ENCODE measurements around the gene TP53TG5.

TP53TG5 gene

GRCh38 chr20:45407783-45408645 lies 29.9 kb upstream of the TP53TG5 start, which contains the start of gene DBNDD2:
Gene DBNDD2, plus strand, starts transcription at chr20:45408289. Its CDS starts 179 bp downstream, at chr20:45408468.
- H3K9ac ChIP-seq (ENCODE audit: insufficient read length), result peak within 1 kb of the TSS; percentile 95
- 0 out of 2 replicates have a peak within 1 kb of the TSS, but pooled peaks have one; percentile 50 for H3K27ac ChIP-seq

GRCh38 chr20:45407067-45407745 lies 29.1 kb upstream of the TP53TG5 start:
- TF ChIP-seq FOXP2 (optimal IDR thresholded peaks at IDR 0.05; ENCODE audit: control extremely low read depth, extremely low read length, insufficient read depth), result no peak

More at GRCh38 chr20:45407783-45408645, 29.9 kb upstream of the TP53TG5 start, which contains the start of gene DBNDD2:
- Histone ChIP-seq H3K36me3 (ENCODE audit: insufficient read depth, low read length) (peaks cover 29% of the 10 kb centered on the region), H3K4me3 (peak within 1 kb of the TSS; percentile 98), H3K9me3 (ENCODE audit: low read depth, low read length) (no peaks in the 10 kb centered on the region)
- DNase-seq (ENCODE audit: low read depth, low spot score), result no peak
- TF ChIP-seq POLR2AphosphoS5 (IDR thresholded peaks at IDR 0.05; ENCODE audit: borderline replicate concordance, low read depth, low read length), result no peak
- TF ChIP-seq EZH2 (IDR thresholded peaks at IDR 0.05), result no peak
- TF ChIP-seq FOXP2 (optimal IDR thresholded peaks at IDR 0.05; ENCODE audit: control extremely low read depth, extremely low read length, insufficient read depth), result no peak

GRCh38 chr20:45406260-45407066 lies 28.3 kb upstream of the TP53TG5 start:
- Histone ChIP-seq H3K27ac (peak overlapping the region; percentile 50; the same call in 1 of the 2 replicates), H3K36me3 (ENCODE audit: insufficient read depth, low read length) (peaks cover 26% of the 10 kb centered on the region), H3K4me3 (peak overlapping the region; percentile 98), H3K9ac (ENCODE audit: insufficient read length) (peak overlapping the region; percentile 95), H3K9me3 (ENCODE audit: low read depth, low read length) (no peaks in the 10 kb centered on the region)
- TF ChIP-seq POLR2AphosphoS5 (IDR thresholded peaks at IDR 0.05; ENCODE audit: borderline replicate concordance, low read depth, low read length) (no peak; the same call in 1 of the 2 replicates), FOXP2 (optimal IDR thresholded peaks at IDR 0.05; ENCODE audit: control extremely low read depth, extremely low read length, insufficient read depth) (no peak), EZH2 (IDR thresholded peaks at IDR 0.05) (no peak)
- no peak for DNase-seq (ENCODE audit: low read depth, low spot score)

More at GRCh38 chr20:45407067-45407745, 29.1 kb upstream of the TP53TG5 start:
- DNase-seq (ENCODE audit: low read depth, low spot score), result no peak
- peak overlapping the region; percentile 95 for H3K9ac ChIP-seq (ENCODE audit: insufficient read length)
- peak overlapping the region; percentile 50; the same call in 1 of the 2 replicates for H3K27ac ChIP-seq
- H3K36me3 ChIP-seq (ENCODE audit: insufficient read depth, low read length), result peaks cover 29% of the 10 kb centered on the region
- H3K4me3 ChIP-seq, result peak overlapping the region; percentile 98
- H3K9me3 ChIP-seq (ENCODE audit: low read depth, low read length), result no peaks in the 10 kb centered on the region

GRCh38 chr20:45405571-45406259 lies 27.6 kb upstream of the TP53TG5 start:
- no peak for TF ChIP-seq POLR2AphosphoS5 (IDR thresholded peaks at IDR 0.05; ENCODE audit: borderline replicate concordance, low read depth, low read length)
- TF ChIP-seq EZH2 (IDR thresholded peaks at IDR 0.05), result no peak
- TF ChIP-seq FOXP2 (optimal IDR thresholded peaks at IDR 0.05; ENCODE audit: control extremely low read depth, extremely low read length, insufficient read depth), result no peak
- peaks cover 21% of the 10 kb centered on the region for H3K36me3 ChIP-seq (ENCODE audit: insufficient read depth, low read length)

GRCh38 chr20:45404438-45404837 lies 26.3 kb upstream of the TP53TG5 start:
- no peak for TF ChIP-seq EZH2 (IDR thresholded peaks at IDR 0.05)
- TF ChIP-seq POLR2AphosphoS5 (IDR thresholded peaks at IDR 0.05; ENCODE audit: borderline replicate concordance, low read depth, low read length), result no peak
- TF ChIP-seq FOXP2 (optimal IDR thresholded peaks at IDR 0.05; ENCODE audit: control extremely low read depth, extremely low read length, insufficient read depth), result no peak
- no peak overlapping the region for H3K4me3 ChIP-seq
- no peak overlapping the region for H3K9ac ChIP-seq (ENCODE audit: insufficient read length)
- no peaks in the 10 kb centered on the region for H3K9me3 ChIP-seq (ENCODE audit: low read depth, low read length)
- peaks cover 9% of the 10 kb centered on the region for H3K36me3 ChIP-seq (ENCODE audit: insufficient read depth, low read length)
- H3K27ac ChIP-seq, result no peak overlapping the region
- no peak for DNase-seq (ENCODE audit: low read depth, low spot score)

More at GRCh38 chr20:45405571-45406259, 27.6 kb upstream of the TP53TG5 start:
- Histone ChIP-seq H3K9me3 (ENCODE audit: low read depth, low read length) (no peaks in the 10 kb centered on the region), H3K27ac (no peak overlapping the region), H3K4me3 (peak overlapping the region; percentile 98), H3K9ac (ENCODE audit: insufficient read length) (peak overlapping the region; percentile 95)
- DNase-seq (ENCODE audit: low read depth, low spot score), result no peak

GRCh38 chr20:45402946-45403345 lies 24.8 kb upstream of the TP53TG5 start:
- Histone ChIP-seq H3K9me3 (ENCODE audit: low read depth, low read length) (no peaks in the 10 kb centered on the region), H3K27ac (no peak overlapping the region), H3K36me3 (ENCODE audit: insufficient read depth, low read length) (no peaks in the 10 kb centered on the region), H3K9ac (ENCODE audit: insufficient read length) (no peak overlapping the region), H3K4me3 (no peak overlapping the region)
- no peak for DNase-seq (ENCODE audit: low read depth, low spot score)
- no peak for TF ChIP-seq POLR2AphosphoS5 (IDR thresholded peaks at IDR 0.05; ENCODE audit: borderline replicate concordance, low read depth, low read length)
- no peak for TF ChIP-seq FOXP2 (optimal IDR thresholded peaks at IDR 0.05; ENCODE audit: control extremely low read depth, extremely low read length, insufficient read depth)
- no peak for TF ChIP-seq EZH2 (IDR thresholded peaks at IDR 0.05)

- no peak overlapping the region for H3K27ac ChIP-seq
- no peak for DNase-seq (ENCODE audit: low read depth, low spot score)
- no peak overlapping the region for H3K9ac ChIP-seq (ENCODE audit: insufficient read length)
- H3K9me3 ChIP-seq (ENCODE audit: low read depth, low read length), result no peaks in the 10 kb centered on the region
- H3K4me3 ChIP-seq, result no peak overlapping the region
- no peaks in the 10 kb centered on the region for H3K36me3 ChIP-seq (ENCODE audit: insufficient read depth, low read length)
- TF ChIP-seq FOXP2 (optimal IDR thresholded peaks at IDR 0.05; ENCODE audit: control extremely low read depth, extremely low read length, insufficient read depth) (no peak), POLR2AphosphoS5 (IDR thresholded peaks at IDR 0.05; ENCODE audit: borderline replicate concordance, low read depth, low read length) (no peak), EZH2 (IDR thresholded peaks at IDR 0.05) (no peak)
These were observed 22.4 kb upstream of the TP53TG5 start for GRCh38 chr20:45400346-45401031.
